ENCODE measurements around the gene JARID2. TPM values are rescaled to one million over a fixed set of nuclear protein-coding genes. Genes with fewer than 3 reads are reported as not detected.

Gene JARID2
- total and polyA plus RNA-seq, 2 of the 8 experiments (the other 6 are each of a cell fraction or from before 2014, with no cell fraction given): 60.1 to 239 TPM

DNA sequence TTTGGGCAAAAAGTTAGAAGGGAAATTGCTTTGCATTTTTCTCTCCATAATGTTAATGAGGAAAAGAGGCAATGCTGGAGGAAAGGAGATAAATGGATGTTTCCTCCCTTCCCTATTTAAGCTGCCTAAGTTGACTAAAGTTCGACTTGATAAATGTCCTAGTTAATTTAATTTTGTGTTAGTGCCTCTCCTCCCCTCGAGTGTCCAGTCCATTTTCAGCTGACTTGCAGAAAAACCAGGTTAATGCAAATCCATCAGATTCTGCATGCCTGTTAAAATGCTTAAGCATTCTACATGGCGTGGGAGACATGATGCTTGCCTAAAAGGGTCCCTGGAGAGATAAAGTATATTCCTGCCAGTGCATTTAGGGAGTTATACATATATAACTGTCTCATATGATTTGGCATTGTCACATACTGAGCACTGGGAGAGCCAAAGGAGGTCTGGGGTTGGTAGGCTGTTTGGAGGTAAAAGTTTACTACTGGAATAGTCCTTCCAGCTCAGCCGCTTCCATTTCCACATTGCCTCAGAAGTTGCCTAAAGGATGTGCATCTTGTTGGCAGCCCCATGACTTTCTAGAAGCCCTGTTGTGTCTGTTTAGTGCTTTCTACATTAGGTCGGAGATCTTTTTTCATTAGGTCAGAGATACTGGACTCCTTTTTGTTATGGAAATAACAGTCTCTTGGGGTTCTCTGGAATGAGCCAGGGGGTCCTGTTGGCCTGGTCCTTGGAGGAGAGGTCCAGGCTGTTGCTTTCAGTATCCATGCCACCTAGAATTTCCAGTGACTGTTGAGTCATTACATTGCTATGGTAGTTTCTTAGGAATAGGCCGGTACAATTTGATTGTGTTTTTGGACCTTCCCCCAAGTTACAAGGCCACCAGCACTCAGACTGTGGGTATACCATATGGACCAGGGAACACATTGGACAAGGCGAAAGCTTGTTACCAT, 30.4 kb downstream of the JARID2 start (continued):
- no peak for TF ChIP-seq SP2 (IDR thresholded peaks at IDR 0.05; ENCODE audit: low read length)
- TF ChIP-seq, protein P1, sequence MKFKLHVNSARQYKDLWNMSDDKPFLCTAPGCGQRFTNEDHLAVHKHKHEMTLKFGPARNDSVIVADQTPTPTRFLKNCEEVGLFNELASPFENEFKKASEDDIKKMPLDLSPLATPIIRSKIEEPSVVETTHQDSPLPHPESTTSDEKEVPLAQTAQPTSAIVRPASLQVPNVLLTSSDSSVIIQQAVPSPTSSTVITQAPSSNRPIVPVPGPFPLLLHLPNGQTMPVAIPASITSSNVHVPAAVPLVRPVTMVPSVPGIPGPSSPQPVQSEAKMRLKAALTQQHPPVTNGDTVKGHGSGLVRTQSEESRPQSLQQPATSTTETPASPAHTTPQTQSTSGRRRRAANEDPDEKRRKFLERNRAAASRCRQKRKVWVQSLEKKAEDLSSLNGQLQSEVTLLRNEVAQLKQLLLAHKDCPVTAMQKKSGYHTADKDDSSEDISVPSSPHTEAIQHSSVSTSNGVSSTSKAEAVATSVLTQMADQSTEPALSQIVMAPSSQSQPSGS (IDR thresholded peaks at IDR 0.05; ENCODE audit: low read length): no peak
- TF ChIP-seq ASH2L (IDR thresholded peaks at IDR 0.05; ENCODE audit: low read length): no peak
- no peak for TF ChIP-seq JUND (IDR thresholded peaks at IDR 0.05; ENCODE audit: low read length)
- no peak for TF ChIP-seq NRF1 (IDR thresholded peaks at IDR 0.05; ENCODE audit: low read depth, low read length)
- no peak for TF ChIP-seq POLR2AphosphoS5 (IDR thresholded peaks at IDR 0.05; ENCODE audit: low read depth, low read length)
